Measurements from ENCODE around the gene UBE2B. TPM values are rescaled to one million over a fixed set of nuclear protein-coding genes. Genes with fewer than 3 reads are reported as not detected.

The UBE2B gene
- polyA plus RNA-seq, 3 donors: 30.6 to 68.6 (median 43.4) TPM

DNA sequence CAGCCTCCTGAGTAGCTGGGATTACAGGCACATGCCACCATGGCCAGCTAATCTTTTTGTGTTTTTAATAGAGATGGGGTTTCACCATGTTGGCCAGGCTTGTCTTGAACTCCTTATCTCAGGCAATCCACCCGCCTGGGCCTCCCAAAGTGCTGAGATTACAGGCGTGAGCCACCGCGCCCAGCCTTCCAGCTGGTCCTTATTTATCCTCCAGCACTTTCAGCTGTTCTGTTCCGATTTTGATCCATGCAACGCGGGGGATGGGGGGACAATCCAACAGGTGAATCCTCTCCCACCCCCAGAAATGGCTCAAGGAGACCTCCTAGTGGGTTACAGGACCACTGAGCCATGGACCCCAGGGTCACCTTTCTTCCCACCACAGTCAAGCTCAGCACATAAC, 55.0 kb downstream of the UBE2B start:
- TF ChIP-seq CTCF (IDR thresholded peaks at IDR 0.05): no peak
- H3K4me1 ChIP-seq (ENCODE audit: control insufficient read depth in 1 of 2, insufficient read depth in 2 of 2, low read length in 2 of 2): no peaks in the 10 kb centered on the region
- H3K4me2 ChIP-seq (replicated peaks; ENCODE audit: extremely low read depth, low read length, poor library complexity, severe bottlenecking): no peak overlapping the region
- H2AFZ ChIP-seq (ENCODE audit: insufficient read depth, low read depth, low read length, poor library complexity, severe bottlenecking): no peak overlapping the region
- Mint-ChIP-seq H3K27me3 (ENCODE audit: low read depth in 3 of 3) (peaks cover 0 to 9% (median 4%) of the 10 kb centered on the region in 3 donors), H3K4me1 (peaks cover 2% of the 10 kb centered on the region), H3K27ac (peak overlapping the region in 1 of 7 donors; percentile 69), H3K9me3 (peaks cover 4 to 7% (median 6%) of the 10 kb centered on the region in 7 donors), H3K36me3 (no peaks in the 10 kb centered on the region), H3K4me3 (no peak overlapping the region)
- no peaks in the 10 kb centered on the region for H3K27me3 ChIP-seq (ENCODE audit: control insufficient read depth in 2 of 2, insufficient read depth in 2 of 2, low read length in 2 of 2)
- no peak overlapping the region for H3K9ac ChIP-seq (ENCODE audit: insufficient read depth, low read length, poor library complexity, severe bottlenecking)
- intact Hi-C loops (cut with micrococcal nuclease): no loop called here
- WGBS (ENCODE audit: insufficient coverage): 88% methylated on average over 7 of the region's 7 CpGs
- H3K27ac ChIP-seq (ENCODE audit: low read depth in 1 of 2, low read length in 2 of 2): no peak overlapping the region
- H3K36me3 ChIP-seq (replicated peaks in 1 of 2; ENCODE audit: control insufficient read depth in 1 of 2, insufficient read depth in 2 of 2, low read length in 2 of 2): no peaks in the 10 kb centered on the region
- no peak for DNase-seq
- H3K9me3 ChIP-seq (replicated peaks in 1 of 2; ENCODE audit: control insufficient read depth in 1 of 2, insufficient read depth in 1 of 2, low read length in 2 of 2): peaks cover 0 to 4% of the 10 kb centered on the region in 2 donors
- no peak overlapping the region for H3K4me3 ChIP-seq (replicated peaks in 1 of 3; ENCODE audit: low read depth in 2 of 3, low read length in 3 of 3)
- H4K20me1 ChIP-seq (ENCODE audit: insufficient read depth, low read length): no peaks in the 10 kb centered on the region
- H3K79me2 ChIP-seq (ENCODE audit: insufficient read depth, low read length): no peaks in the 10 kb centered on the region

DNA sequence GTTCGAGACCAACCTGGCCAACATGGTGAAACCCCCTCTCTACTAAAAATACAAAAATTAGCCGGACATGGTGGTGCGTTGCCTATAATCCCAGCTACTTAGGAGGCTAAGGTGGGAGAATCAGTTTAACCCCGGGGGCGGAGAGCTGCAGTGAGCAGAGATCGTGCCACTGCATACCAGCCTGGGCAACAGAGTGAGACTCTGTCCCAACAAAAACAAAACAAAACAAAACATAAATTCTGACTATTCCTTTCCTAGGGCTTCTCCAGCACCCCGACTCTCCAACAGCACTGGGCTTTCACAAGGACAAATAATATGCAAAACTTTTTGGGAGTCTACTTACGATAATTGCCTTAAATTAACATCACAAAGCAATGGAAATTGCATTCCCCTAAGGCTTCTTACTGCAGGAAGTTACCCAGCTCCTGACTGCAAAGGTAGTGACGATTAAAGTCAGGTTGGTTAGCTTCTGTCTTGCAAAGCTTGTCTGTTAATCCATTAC, 56.2 kb downstream of the UBE2B start:
- H3K9me3 ChIP-seq (replicated peaks in 1 of 2; ENCODE audit: control insufficient read depth in 1 of 2, insufficient read depth in 1 of 2, low read length in 2 of 2): no peaks in the 10 kb centered on the region
- Mint-ChIP-seq H3K27me3 (ENCODE audit: low read depth in 3 of 3) (peaks cover 0 to 9% (median 4%) of the 10 kb centered on the region in 3 donors), H3K9me3 (no peaks in the 10 kb centered on the region), H3K27ac (no peak overlapping the region), H3K36me3 (no peaks in the 10 kb centered on the region), H3K4me3 (no peak overlapping the region), H3K4me1 (peaks cover under 1% of the 10 kb centered on the region)
- H3K4me1 ChIP-seq (ENCODE audit: control insufficient read depth in 1 of 2, insufficient read depth in 2 of 2, low read length in 2 of 2): no peaks in the 10 kb centered on the region
- no peak overlapping the region for H2AFZ ChIP-seq (ENCODE audit: insufficient read depth, low read depth, low read length, poor library complexity, severe bottlenecking)
- H3K9ac ChIP-seq (ENCODE audit: insufficient read depth, low read length, poor library complexity, severe bottlenecking): no peak overlapping the region
- 93% methylated on average over 3 of the region's 9 CpGs for WGBS (ENCODE audit: insufficient coverage)
- no peaks in the 10 kb centered on the region for H3K27me3 ChIP-seq (ENCODE audit: control insufficient read depth in 2 of 2, insufficient read depth in 2 of 2, low read length in 2 of 2)
- no peaks in the 10 kb centered on the region for H3K36me3 ChIP-seq (replicated peaks in 1 of 2; ENCODE audit: control insufficient read depth in 1 of 2, insufficient read depth in 2 of 2, low read length in 2 of 2)
- TF ChIP-seq CTCF (IDR thresholded peaks at IDR 0.05): no peak
- no peak for DNase-seq
- no peaks in the 10 kb centered on the region for H4K20me1 ChIP-seq (ENCODE audit: insufficient read depth, low read length)
- intact Hi-C loops (cut with micrococcal nuclease): no loop called here
- no peak overlapping the region for H3K27ac ChIP-seq (ENCODE audit: low read depth in 1 of 2, low read length in 2 of 2)
- H3K79me2 ChIP-seq (ENCODE audit: insufficient read depth, low read length): no peaks in the 10 kb centered on the region
- H3K4me2 ChIP-seq (replicated peaks; ENCODE audit: extremely low read depth, low read length, poor library complexity, severe bottlenecking): no peak overlapping the region
- H3K4me3 ChIP-seq (replicated peaks in 1 of 3; ENCODE audit: low read depth in 2 of 3, low read length in 3 of 3): no peak overlapping the region
